VCaP (cell line): ENCODE data around the gene SELENOV.
A peak's percentile ranks its signal among the peaks of the same experiment; 100 is the strongest.

ENCODE experiments used
- H3K27ac ChIP-seq: fragments of 450-650 bp; 2 replicates; pipeline ENCODE4 v1.5.1; 2017
- CTCF ChIP-seq: fragments of 450-650 bp; conservative IDR thresholded peaks from 2 replicates; pipeline ENCODE4 v1.5.1; 2017; ENCODE audit warnings: mild to moderate bottlenecking, moderate library complexity

SELENOV gene

GRCh38 chr19:39480337-39481228, 34.4 kb upstream of the SELENOV start, which contains the start of gene TIMM50:
TIMM50 (plus strand) TSS chr19:39480838; CDS start chr19:39480854, 16 bp downstream.
- TF ChIP-seq CTCF = no peak
- H3K27ac ChIP-seq = peak within 1 kb of the TSS; percentile 86

GRCh38 chr19:39481229-39481545, 33.8 kb upstream of the SELENOV start:
- TF ChIP-seq CTCF = no peak

GRCh38 chr19:39481676-39482075, 33.3 kb upstream of the SELENOV start:
- H3K27ac ChIP-seq = peak overlapping the region; percentile 86
- no peak for TF ChIP-seq CTCF

More at GRCh38 chr19:39481229-39481545, 33.8 kb upstream of the SELENOV start:
- peak overlapping the region; percentile 86 for H3K27ac ChIP-seq

- no peak for TF ChIP-seq CTCF
- H3K27ac ChIP-seq = no peak overlapping the region
These were observed 31.8 kb upstream of the SELENOV start for GRCh38 chr19:39483141-39483540.

GRCh38 chr19:39489756-39490155, 25.2 kb upstream of the SELENOV start:
- TF ChIP-seq CTCF = no peak
- H3K27ac ChIP-seq = no peak overlapping the region

- TF ChIP-seq CTCF = no peak
- no peak overlapping the region for H3K27ac ChIP-seq
These were observed 22.7 kb upstream of the SELENOV start for GRCh38 chr19:39492225-39492624.

GRCh38 chr19:39492788-39493187, 22.2 kb upstream of the SELENOV start:
- no peak for TF ChIP-seq CTCF
- no peak overlapping the region for H3K27ac ChIP-seq
